ENCODE data around the gene RNF44. TPM values are rescaled to one million over a fixed set of nuclear protein-coding genes. Genes with fewer than 3 reads are reported as not detected.

RNF44 gene
- total RNA-seq, 1 experiment from 2014 or later = 58.4 TPM

GRCh38 chr5:176545388-176545736, 8.2 kb upstream of the RNF44 start (continued):
- no peak for TF ChIP-seq EGR1 (IDR thresholded peaks at IDR 0.05; ENCODE audit: low read depth)
- TF ChIP-seq CEBPB (IDR thresholded peaks at IDR 0.05; ENCODE audit: low read depth) = no peak
- no peak for TF ChIP-seq SP1 (IDR thresholded peaks at IDR 0.05; ENCODE audit: low read depth)
- TF ChIP-seq, protein P1, sequence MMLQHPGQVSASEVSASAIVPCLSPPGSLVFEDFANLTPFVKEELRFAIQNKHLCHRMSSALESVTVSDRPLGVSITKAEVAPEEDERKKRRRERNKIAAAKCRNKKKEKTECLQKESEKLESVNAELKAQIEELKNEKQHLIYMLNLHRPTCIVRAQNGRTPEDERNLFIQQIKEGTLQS (IDR thresholded peaks at IDR 0.05) = no peak
- no peak for TF ChIP-seq TCF7L2 (IDR thresholded peaks at IDR 0.05; ENCODE audit: borderline replicate concordance, extremely low read depth, insufficient read depth, insufficient read length)
- TF ChIP-seq POLR2AphosphoS5 (IDR thresholded peaks at IDR 0.05; ENCODE audit: low read depth, low read length) = no peak
- TF ChIP-seq, protein P2, sequence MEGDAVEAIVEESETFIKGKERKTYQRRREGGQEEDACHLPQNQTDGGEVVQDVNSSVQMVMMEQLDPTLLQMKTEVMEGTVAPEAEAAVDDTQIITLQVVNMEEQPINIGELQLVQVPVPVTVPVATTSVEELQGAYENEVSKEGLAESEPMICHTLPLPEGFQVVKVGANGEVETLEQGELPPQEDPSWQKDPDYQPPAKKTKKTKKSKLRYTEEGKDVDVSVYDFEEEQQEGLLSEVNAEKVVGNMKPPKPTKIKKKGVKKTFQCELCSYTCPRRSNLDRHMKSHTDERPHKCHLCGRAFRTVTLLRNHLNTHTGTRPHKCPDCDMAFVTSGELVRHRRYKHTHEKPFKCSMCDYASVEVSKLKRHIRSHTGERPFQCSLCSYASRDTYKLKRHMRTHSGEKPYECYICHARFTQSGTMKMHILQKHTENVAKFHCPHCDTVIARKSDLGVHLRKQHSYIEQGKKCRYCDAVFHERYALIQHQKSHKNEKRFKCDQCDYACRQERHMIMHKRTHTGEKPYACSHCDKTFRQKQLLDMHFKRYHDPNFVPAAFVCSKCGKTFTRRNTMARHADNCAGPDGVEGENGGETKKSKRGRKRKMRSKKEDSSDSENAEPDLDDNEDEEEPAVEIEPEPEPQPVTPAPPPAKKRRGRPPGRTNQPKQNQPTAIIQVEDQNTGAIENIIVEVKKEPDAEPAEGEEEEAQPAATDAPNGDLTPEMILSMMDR (IDR thresholded peaks at IDR 0.05 in 2 of 3, conservative IDR thresholded peaks at IDR 0.05 in 1 of 3; ENCODE audit: borderline replicate concordance in 1 of 3, insufficient read depth in 1 of 3, low read depth in 2 of 3, low read length in 2 of 3) = no peak
- TF ChIP-seq JUND (IDR thresholded peaks at IDR 0.05) = no peak
- no peak for TF ChIP-seq SRF (IDR thresholded peaks at IDR 0.05; ENCODE audit: low read depth)

DNA sequence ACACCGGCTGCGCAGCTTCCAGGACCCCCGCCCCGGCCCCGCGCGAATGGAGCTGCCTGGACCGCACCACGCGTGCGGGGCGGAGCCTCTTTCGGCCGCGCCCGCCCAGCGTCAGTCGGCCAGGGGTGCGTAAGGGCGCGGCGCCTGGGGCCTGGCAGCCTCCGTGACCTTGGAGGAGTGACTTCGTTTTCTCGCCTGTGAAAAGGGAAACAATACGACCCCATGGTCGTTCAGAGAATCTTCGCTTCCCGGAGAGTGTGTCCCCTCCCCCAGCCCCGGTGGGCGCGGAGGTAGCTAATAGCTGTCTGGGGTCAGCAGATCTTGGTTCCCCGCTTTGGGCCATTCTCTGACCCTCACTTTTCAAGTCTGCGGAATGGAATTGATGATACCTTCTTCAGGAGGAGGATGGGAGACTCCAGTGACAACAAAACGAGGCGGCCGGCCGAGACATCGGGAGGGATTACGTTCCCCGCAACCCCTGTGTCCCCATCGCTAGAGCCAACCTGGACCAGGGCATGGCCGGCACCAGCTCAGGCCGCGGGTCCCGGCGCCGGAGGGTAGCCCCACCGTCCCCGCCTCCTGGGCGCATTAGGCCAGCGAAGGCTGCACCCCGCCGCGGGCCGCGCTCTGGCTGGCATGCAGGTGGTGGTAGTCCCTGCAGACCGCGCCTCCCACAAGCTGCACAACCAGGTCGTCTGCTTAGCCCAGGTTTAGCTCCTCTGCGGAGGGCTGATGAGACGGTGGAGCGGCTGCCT, 6.4 kb upstream of the RNF44 start:
- peaks cover 34 to 64% of the 10 kb centered on the region in 2 experiments for H3K4me1 ChIP-seq (ENCODE audit: control insufficient read depth in 1 of 2, insufficient read depth in 2 of 2, low read length in 2 of 2)
- CTCF ChIA-PET = interaction anchor here (0.8 to 1.0 kb wide), 2 partner anchors 35 to 128 kb away, joined by 3 to 4 read pairs; no protein-coding TSS in a partner anchor
- no peaks in the 10 kb centered on the region for H4K20me1 ChIP-seq (ENCODE audit: insufficient read depth)
- RAD21 ChIA-PET (ENCODE audit: low non-redundant PET in 1 of 2, low total read pairs in 2 of 2, uncharacterized antibody in 2 of 2, unreplicated experiment in 2 of 2) = no interaction called here
- DNase-seq (ENCODE audit: low read depth, low spot score) = no peak
- H3K27me3 ChIP-seq (ENCODE audit: insufficient read depth, low read length) = no peaks in the 10 kb centered on the region
- no peaks in the 10 kb centered on the region for H3K9me3 ChIP-seq (ENCODE audit: control insufficient read depth in 1 of 2, insufficient read depth in 1 of 2, low read depth in 1 of 2, low read length in 2 of 2)
- H3K9me2 ChIP-seq (ENCODE audit: insufficient read depth) = no peaks in the 10 kb centered on the region
- H3K4me3 ChIP-seq (replicated peaks in 1 of 2; ENCODE audit: low read depth in 1 of 2, low read length in 2 of 2) = peak overlapping the region; percentile 65 to 89
- H3K9ac ChIP-seq (ENCODE audit: low read length) = peak overlapping the region; percentile 74
- POLR2A ChIA-PET = interaction anchor here (0.6 kb wide), 2 partner anchors 42 to 243 kb away, joined by 3 to 4 read pairs; no protein-coding TSS in a partner anchor
- peak overlapping the region; percentile 74 for H2AFZ ChIP-seq (ENCODE audit: low read depth, low read length, poor library complexity, severe bottlenecking)
- TF ChIP-seq, protein P3, sequence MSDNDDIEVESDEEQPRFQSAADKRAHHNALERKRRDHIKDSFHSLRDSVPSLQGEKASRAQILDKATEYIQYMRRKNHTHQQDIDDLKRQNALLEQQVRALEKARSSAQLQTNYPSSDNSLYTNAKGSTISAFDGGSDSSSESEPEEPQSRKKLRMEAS (IDR thresholded peaks at IDR 0.05) = no peak
- no peak for TF ChIP-seq ELF1 (IDR thresholded peaks at IDR 0.05; ENCODE audit: borderline replicate concordance, low read depth)
- no peak for TF ChIP-seq FOSL1 (IDR thresholded peaks at IDR 0.05; ENCODE audit: low read depth)
- TF ChIP-seq CEBPB (IDR thresholded peaks at IDR 0.05; ENCODE audit: low read depth) = no peak
- peak; percentile 8 for TF ChIP-seq YY1 (IDR thresholded peaks at IDR 0.05; ENCODE audit: extremely low read depth, insufficient replicate concordance, low read depth, low read length)
- no peak for TF ChIP-seq TCF7L2 (IDR thresholded peaks at IDR 0.05; ENCODE audit: borderline replicate concordance, extremely low read depth, insufficient read depth, insufficient read length)
- peak; percentile 79 for TF ChIP-seq POLR2AphosphoS5 (IDR thresholded peaks at IDR 0.05; ENCODE audit: low read depth, low read length)
- peak; percentile 66 for TF ChIP-seq POLR2A (IDR thresholded peaks at IDR 0.05; ENCODE audit: borderline replicate concordance, extremely low read depth, insufficient read depth, insufficient read length)
- peak; percentile 73 for TF ChIP-seq ZFX (IDR thresholded peaks at IDR 0.05)
- peak overlapping the region; percentile 99 for H3K4me2 ChIP-seq (ENCODE audit: low read length)
- H3K36me3 ChIP-seq (ENCODE audit: control insufficient read depth in 1 of 2, insufficient read depth in 2 of 2, low read length in 2 of 2) = no peaks in the 10 kb centered on the region
- intact Hi-C loops (cut with micrococcal nuclease) = loop anchor here (5.0 kb wide), 1 partner anchor 731 kb away; no protein-coding TSS in a partner anchor
- H3K27ac ChIP-seq (ENCODE audit: low read depth, low read length) = peak overlapping the region; percentile 92
- H3K79me2 ChIP-seq (ENCODE audit: insufficient read depth, low read length) = no peaks in the 10 kb centered on the region
- TSS peak; percentile 80 for BruUV-seq (replicated peaks)
- peak; percentile 85 for ATAC-seq
